K562 (cell line): ENCODE data around the gene NT5C. TPM values are rescaled to one million over a fixed set of nuclear protein-coding genes. Genes with fewer than 3 reads are reported as not detected.

Experiments used
- ATF1 ChIP-seq, 2 experiments: fragments of 450-650 bp in 1 of 2; IDR thresholded peaks; 2 replicates each; pipeline ENCODE4 v1.6.1; 2016; ENCODE audit warnings: missing compliant biosample characterization in 1 of 2, missing genetic modification characterization in 1 of 2
- ATF6 ChIP-seq: sonication (generic); formaldehyde crosslinking; IDR thresholded peaks from 2 replicates; pipeline ENCODE4 v1.4.0; 2020; ENCODE audit warnings: mild to moderate bottlenecking, missing genetic modification reagents
- CTCFL ChIP-seq: IDR thresholded peaks from 2 replicates; pipeline ENCODE4 v1.6.1; 2011; ENCODE audit warnings: borderline replicate concordance, low read depth, mild to moderate bottlenecking, moderate library complexity, low read length; ENCODE audit not compliant: insufficient read depth, poor library complexity, severe bottlenecking
- EP300 ChIP-seq: IDR thresholded peaks from 2 replicates; pipeline ENCODE4 v1.6.1; 2012; ENCODE audit warnings: low read length, improper control_type of control experiment
- ETS2 ChIP-seq: IDR thresholded peaks from 2 replicates; pipeline ENCODE4 v1.6.1; 2016; ENCODE audit warnings: borderline replicate concordance, missing genetic modification characterization, mild to moderate bottlenecking, moderate library complexity, missing compliant biosample characterization; ENCODE audit not compliant: poor library complexity, severe bottlenecking
- EZH2 ChIP-seq: IDR thresholded peaks from 2 replicates; pipeline ENCODE4 v1.6.1; 2012; ENCODE audit warnings: low read depth, mild to moderate bottlenecking, inconsistent platforms, low read length, borderline replicate concordance
- FOSL1 ChIP-seq: fragments of 200-800 bp; sonication (Bioruptor generic); conservative IDR thresholded peaks from 2 replicates; pipeline ENCODE4 v1.6.1; 2016; ENCODE audit warnings: missing genetic modification characterization, missing compliant biosample characterization
- ID3 ChIP-seq, 2 experiments: fragments of 250-450 bp in 1 of 2; fragments of 450-650 bp in 1 of 2; sonication (Bioruptor Pico) in 1 of 2; IDR thresholded peaks; 2 replicates each; pipeline versions ENCODE4 v1.6.1 to v1.8.0; 2016 to 2021; ENCODE audit warnings: mild to moderate bottlenecking in 2 of 2, moderate library complexity in 2 of 2, missing compliant biosample characterization in 1 of 2, missing genetic modification characterization in 1 of 2
- MBD1 ChIP-seq: fragments of 250-450 bp; sonication (Bioruptor Pico); IDR thresholded peaks from 2 replicates; pipeline ENCODE4 v1.8.0; 2022; ENCODE audit warnings: inconsistent platforms
- NKRF ChIP-seq: fragments of 450-650 bp; IDR thresholded peaks from 2 replicates; pipeline ENCODE4 v1.6.1; 2016; ENCODE audit warnings: borderline replicate concordance
- NR2F6 ChIP-seq: fragments of 450-650 bp; formaldehyde crosslinking; IDR thresholded peaks from 2 replicates; pipeline ENCODE4 v1.4.0; 2020; ENCODE audit warnings: mild to moderate bottlenecking
- RBM34 ChIP-seq: fragments of 200-400 bp; formaldehyde crosslinking; IDR thresholded peaks from 2 replicates; pipeline ENCODE4 v1.6.1; 2018; ENCODE audit warnings: low read length, borderline replicate concordance; ENCODE audit not compliant: insufficient read depth
- WHSC1 ChIP-seq: IDR thresholded peaks from one replicate; pipeline ENCODE4 v1.6.1; 2012; ENCODE audit warnings: low read length, control low read depth, inconsistent platforms
- ZC3H11A ChIP-seq: IDR thresholded peaks from 2 replicates; pipeline ENCODE4 v1.6.1; 2012; ENCODE audit warnings: low read depth, low read length, improper control_type of control experiment
- ZNF165 ChIP-seq: fragments of 250-450 bp; sonication (Bioruptor Pico); IDR thresholded peaks from 2 replicates; pipeline ENCODE4 v1.4.0; 2020; ENCODE audit warnings: borderline replicate concordance
- ZNF551 ChIP-seq: fragments of 250-450 bp; sonication (Bioruptor Pico); IDR thresholded peaks from 2 replicates; pipeline ENCODE4 v1.5.0; 2021; ENCODE audit warnings: mild to moderate bottlenecking, moderate library complexity
- ZNF785 ChIP-seq: fragments of 250-450 bp; sonication (Bioruptor Pico); IDR thresholded peaks from 2 replicates; pipeline ENCODE4 v1.4.0; 2020; ENCODE audit warnings: mild to moderate bottlenecking
- polyA plus RNA-seq, 8 experiments: library from polyadenylated mRNA; depleted of rRNA in 4 of 8; stranded (reverse) in 5 of 8; unstranded in 3 of 8; fragments of >200 nt; fragmentation: Nextera tagmentation in 2 of 8; fragmentation: Illumina TruSeq in 1 of 8; extraction: Ambion mirVana in 2 of 8; extraction: Trizol in 1 of 8; gene quantifications; 2 replicates each; pipeline versions ENCODE4 v1.2.1 to v1.2.3, GENCODE V29; 2011 to 2014; ENCODE audit warnings: inconsistent platforms in 1 of 8, missing spikeins in 1 of 8
- total RNA-seq, 7 experiments: library from RNA; depleted of rRNA in 6 of 7; stranded (reverse); fragments of >200 nt in 6 of 7; fragmentation: Illumina TruSeq in 2 of 7; extraction: Trizol in 2 of 7; gene quantifications; 2 replicates each; pipeline versions ENCODE4 v1.2.1 to v1.2.3, GENCODE V29; 2011 to 2021; ENCODE audit warnings: low replicate concordance in 1 of 7

The NT5C gene
- total and polyA plus RNA-seq, 9 of the 15 experiments (the other 6 are each of a cell fraction or from before 2014, with no cell fraction given), result 2.9 to 205 (median 45.0) TPM

- TF ChIP-seq ATF6 (CRISPR knock-in tag), result no peak
- TF ChIP-seq NKRF, result no peak
- TF ChIP-seq ZNF785 (CRISPR knock-in tag), result no peak
- no peak; the same call in 1 of the 2 replicates for TF ChIP-seq EP300
- TF ChIP-seq ZNF165 (CRISPR knock-in tag), result no peak
- no peak for TF ChIP-seq ZNF551 (CRISPR knock-in tag)
- TF ChIP-seq MBD1 (CRISPR knock-in tag), result no peak
- no peak for TF ChIP-seq CTCFL
- TF ChIP-seq ZC3H11A, result no peak
- no peak for TF ChIP-seq RBM34
- no peak for TF ChIP-seq ATF1 (CRISPR knock-in tag; IDR thresholded peaks at IDR 0.05)
- TF ChIP-seq ATF1 (tag; IDR thresholded peaks at IDR 0.05), result no peak
- TF ChIP-seq EZH2, result no peak
- TF ChIP-seq ID3 (CRISPR knock-in tag; IDR thresholded peaks at IDR 0.05), result no peak
- 0 out of 2 replicates have a peak, but pooled peaks have one; percentile 21 for TF ChIP-seq ID3 (tag; IDR thresholded peaks at IDR 0.05)
- 0 out of 2 replicates have a peak, but pooled peaks have one; percentile 1 for TF ChIP-seq FOSL1 (tag)
- no peak for TF ChIP-seq ETS2
- TF ChIP-seq WHSC1, result no peak
- TF ChIP-seq NR2F6, result no peak
Observed at GRCh38 chr17:75087558-75088453, 43.7 kb downstream of the NT5C start, which contains the start of gene SLC16A5 (continued).
